Upper lobe of left lung (tissue), 6 donors: Measurements from ENCODE around the gene GPR162. TPM values are rescaled to one million over a fixed set of nuclear protein-coding genes. Genes with fewer than 3 reads are reported as not detected.
A peak's percentile ranks its signal among the peaks of the same experiment; 100 is the strongest.

Experiments used
- ATAC-seq, 2 donors: fragments of 200-7000 bp; cut with Tn5 transposase; one replicate each; pipeline ENCODE4 v1.9.1; 2022; ENCODE audit warnings: mild to moderate bottlenecking in 2 of 2, moderate library complexity in 2 of 2; ENCODE audit not compliant: low FRiP score in 2 of 2
- DNase-seq, 2 donors: peaks; one replicate each; pipeline ENCODE4 v3.0.0-alpha.2; 2019 to 2020
- H3K27ac ChIP-seq, 4 donors: fragments of 200-600 bp; sonication (generic); one replicate each; pipeline ENCODE4 v1.5.1; 2016 to 2019
- H3K27me3 ChIP-seq, 4 donors: fragments of 200-600 bp; sonication (generic); one replicate each; pipeline ENCODE4 v1.5.1; 2017 to 2019
- H3K36me3 ChIP-seq, 4 donors: fragments of 200-600 bp; sonication (generic); one replicate each; pipeline ENCODE4 v1.5.1; 2016 to 2019
- H3K4me1 ChIP-seq, 4 donors: fragments of 200-600 bp; sonication (generic); one replicate each; pipeline ENCODE4 v1.5.1; 2018 to 2019
- H3K4me3 ChIP-seq, 4 donors: fragments of 200-600 bp; sonication (generic); one replicate each; pipeline ENCODE4 v1.5.1; 2017 to 2019; ENCODE audit warnings: mild to moderate bottlenecking in 2 of 4, moderate library complexity in 1 of 4
- H3K9me3 ChIP-seq, 4 donors: fragments of 200-600 bp; sonication (generic); one replicate each; pipeline ENCODE4 v1.5.1; 2018 to 2019
- EP300 ChIP-seq, 4 donors: sonication (generic); formaldehyde crosslinking; IDR thresholded peaks; one replicate each; pipeline ENCODE4 v1.5.1; 2017; ENCODE audit warnings: antibody characterized with exemption in 4 of 4, control low read depth in 2 of 4
- POLR2A ChIP-seq, 4 donors: fragments of 450-650 bp; IDR thresholded peaks; one replicate each; pipeline ENCODE4 v1.5.1; 2016 to 2017; ENCODE audit warnings: antibody characterized with exemption in 4 of 4, mild to moderate bottlenecking in 2 of 4
- POLR2AphosphoS5 ChIP-seq, 2 donors: sonication (generic); formaldehyde crosslinking; IDR thresholded peaks; one replicate each; pipeline ENCODE4 v1.5.1; 2017; ENCODE audit warnings: antibody characterized with exemption in 2 of 2
- WGBS, 2 donors: methylation state at CpG; one replicate each; pipeline ENCODE4 v1.1.5; 2017 to 2018; 5-methylcytosine and 5-hydroxymethylcytosine counted together
- total RNA-seq, 6 donors: library from RNA; depleted of rRNA in 4 of 6; stranded (reverse); fragments of >200 nt in 4 of 6; gene quantifications; one replicate each; pipeline versions ENCODE4 v1.1.0 to v1.2.1, GENCODE V29; 2016 to 2021
- TF ChIP-seq, protein P1 (sequence below), 6 experiments: fragments of 450-650 bp in 4 of 6; fragments of 200-600 bp in 2 of 6; sonication (generic) in 2 of 6; IDR thresholded peaks; one replicate each; pipeline ENCODE4 v1.5.1; 2016 to 2019; ENCODE audit warnings: antibody characterized with exemption in 6 of 6
- donor health status: DM: no; HTN: no; CAD: no; lungs with moderate emphysema.
- donor health status: DM: no; HTN: yes; CAD: no; lungs with severe emphysema.

GPR162 gene
- total RNA-seq, 6 donors from 2014 or later, result 8.1 to 47.1 (median 16.5) TPM

DNA sequence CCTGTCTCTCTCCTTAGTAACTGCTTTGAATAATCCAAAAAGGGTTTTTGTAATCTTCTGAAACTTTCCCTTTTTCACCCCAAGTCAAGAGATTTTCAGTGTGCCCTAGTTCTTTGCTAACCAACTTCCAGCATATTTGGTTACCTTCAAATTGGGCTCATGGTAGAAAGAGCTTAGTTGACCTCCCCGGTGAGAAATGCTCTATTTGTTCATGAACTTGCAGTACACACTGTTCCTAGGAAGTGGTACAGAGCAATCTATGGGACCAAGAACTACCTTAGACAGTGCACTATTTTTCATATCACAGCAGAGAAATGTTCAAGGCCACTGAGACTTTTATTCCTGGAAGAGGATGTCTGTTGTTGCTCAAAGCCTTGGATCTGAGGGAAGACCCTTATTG, 32.0 kb downstream of the GPR162 start:
- no peak overlapping the region for H3K4me3 ChIP-seq
- ATAC-seq (no peak), DNase-seq (no peak)
- no peak for TF ChIP-seq EP300 (IDR thresholded peaks at IDR 0.05)
- no peak for TF ChIP-seq POLR2A (IDR thresholded peaks at IDR 0.05)
- TF ChIP-seq, protein P1, sequence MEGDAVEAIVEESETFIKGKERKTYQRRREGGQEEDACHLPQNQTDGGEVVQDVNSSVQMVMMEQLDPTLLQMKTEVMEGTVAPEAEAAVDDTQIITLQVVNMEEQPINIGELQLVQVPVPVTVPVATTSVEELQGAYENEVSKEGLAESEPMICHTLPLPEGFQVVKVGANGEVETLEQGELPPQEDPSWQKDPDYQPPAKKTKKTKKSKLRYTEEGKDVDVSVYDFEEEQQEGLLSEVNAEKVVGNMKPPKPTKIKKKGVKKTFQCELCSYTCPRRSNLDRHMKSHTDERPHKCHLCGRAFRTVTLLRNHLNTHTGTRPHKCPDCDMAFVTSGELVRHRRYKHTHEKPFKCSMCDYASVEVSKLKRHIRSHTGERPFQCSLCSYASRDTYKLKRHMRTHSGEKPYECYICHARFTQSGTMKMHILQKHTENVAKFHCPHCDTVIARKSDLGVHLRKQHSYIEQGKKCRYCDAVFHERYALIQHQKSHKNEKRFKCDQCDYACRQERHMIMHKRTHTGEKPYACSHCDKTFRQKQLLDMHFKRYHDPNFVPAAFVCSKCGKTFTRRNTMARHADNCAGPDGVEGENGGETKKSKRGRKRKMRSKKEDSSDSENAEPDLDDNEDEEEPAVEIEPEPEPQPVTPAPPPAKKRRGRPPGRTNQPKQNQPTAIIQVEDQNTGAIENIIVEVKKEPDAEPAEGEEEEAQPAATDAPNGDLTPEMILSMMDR (IDR thresholded peaks at IDR 0.05), result no peak
- no peak for TF ChIP-seq POLR2AphosphoS5 (IDR thresholded peaks at IDR 0.05)
- H3K27me3 ChIP-seq, result no peaks in the 10 kb centered on the region
- peaks cover 13 to 23% (median 16%) of the 10 kb centered on the region in 4 donors for H3K4me1 ChIP-seq
- peaks cover 16 to 37% (median 31%) of the 10 kb centered on the region in 4 donors for H3K36me3 ChIP-seq
- no peaks in the 10 kb centered on the region for H3K9me3 ChIP-seq
- 61 to 67% methylated on average over 1 of the region's 1 CpG for WGBS, 2 donors
- peak overlapping the region in 2 of 4 donors; percentile 91 to 94 for H3K27ac ChIP-seq

DNA sequence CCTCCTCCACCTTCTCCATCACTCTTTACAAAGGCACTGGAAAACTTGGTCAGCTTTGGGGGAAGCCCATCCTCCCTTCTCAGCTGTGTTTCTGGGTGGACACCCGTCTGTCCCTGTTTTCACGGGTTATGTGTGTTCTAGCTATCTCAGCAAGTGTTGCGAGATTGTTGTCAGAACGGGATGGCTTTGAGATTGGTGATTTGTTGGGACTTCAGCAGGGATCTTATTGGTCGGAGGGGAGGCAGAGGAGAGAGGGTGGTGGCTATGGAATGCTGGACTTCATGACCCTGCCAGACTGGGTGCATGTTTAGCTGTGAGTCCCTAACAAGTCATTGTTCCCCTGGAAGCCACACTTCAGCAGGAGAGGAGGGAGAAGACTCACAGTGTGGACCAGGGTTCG, 32.4 kb downstream of the GPR162 start:
- H3K9me3 ChIP-seq, result no peaks in the 10 kb centered on the region
- DNase-seq (no peak), ATAC-seq (no peak)
- H3K4me1 ChIP-seq, result peaks cover 13 to 23% (median 16%) of the 10 kb centered on the region in 4 donors
- H3K36me3 ChIP-seq, result peaks cover 20 to 41% (median 35%) of the 10 kb centered on the region in 4 donors
- 78 to 84% methylated on average over 6 of the region's 6 CpGs for WGBS, 2 donors
- no peak for TF ChIP-seq POLR2AphosphoS5 (IDR thresholded peaks at IDR 0.05)
- TF ChIP-seq POLR2A (IDR thresholded peaks at IDR 0.05), result no peak
- TF ChIP-seq, protein P1 (IDR thresholded peaks at IDR 0.05), result no peak
- TF ChIP-seq EP300 (IDR thresholded peaks at IDR 0.05), result no peak
- H3K27me3 ChIP-seq, result no peaks in the 10 kb centered on the region
- no peak overlapping the region for H3K4me3 ChIP-seq
- no peak overlapping the region for H3K27ac ChIP-seq

DNA sequence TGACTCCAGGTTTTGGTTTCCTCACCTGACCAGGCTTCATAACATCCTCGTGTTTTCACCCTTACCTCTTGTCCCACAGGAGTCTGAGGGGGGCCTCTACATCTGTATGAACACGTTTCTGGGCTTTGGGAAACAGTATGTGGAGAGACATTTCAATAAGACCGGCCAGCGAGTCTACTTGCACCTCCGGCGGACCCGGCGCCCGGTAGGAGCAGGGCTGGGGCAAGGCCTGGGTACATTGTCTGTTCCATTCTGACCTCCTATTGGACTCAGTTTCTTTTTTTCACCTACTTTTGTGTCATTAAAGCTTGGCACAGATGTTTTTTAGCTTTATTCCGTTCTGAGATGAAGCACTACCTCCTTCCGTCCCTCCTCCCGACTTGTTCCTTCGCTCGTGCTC, 33.7 kb downstream of the GPR162 start:
- Histone ChIP-seq H3K4me1 (peaks cover 13 to 21% (median 16%) of the 10 kb centered on the region in 4 donors), H3K4me3 (no peak overlapping the region), H3K36me3 (peaks cover 22 to 54% (median 48%) of the 10 kb centered on the region in 4 donors), H3K27me3 (no peaks in the 10 kb centered on the region), H3K9me3 (no peaks in the 10 kb centered on the region), H3K27ac (no peak overlapping the region)
- ATAC-seq (no peak), DNase-seq (peak in 1 of 2 donors; percentile 63)
- no peak for TF ChIP-seq POLR2AphosphoS5 (IDR thresholded peaks at IDR 0.05)
- TF ChIP-seq, protein P1 (IDR thresholded peaks at IDR 0.05), result no peak
- no peak for TF ChIP-seq POLR2A (IDR thresholded peaks at IDR 0.05)
- TF ChIP-seq EP300 (IDR thresholded peaks at IDR 0.05), result no peak
- WGBS, 2 donors, result 91 to 95% methylated on average over 14 of the region's 14 CpGs

DNA sequence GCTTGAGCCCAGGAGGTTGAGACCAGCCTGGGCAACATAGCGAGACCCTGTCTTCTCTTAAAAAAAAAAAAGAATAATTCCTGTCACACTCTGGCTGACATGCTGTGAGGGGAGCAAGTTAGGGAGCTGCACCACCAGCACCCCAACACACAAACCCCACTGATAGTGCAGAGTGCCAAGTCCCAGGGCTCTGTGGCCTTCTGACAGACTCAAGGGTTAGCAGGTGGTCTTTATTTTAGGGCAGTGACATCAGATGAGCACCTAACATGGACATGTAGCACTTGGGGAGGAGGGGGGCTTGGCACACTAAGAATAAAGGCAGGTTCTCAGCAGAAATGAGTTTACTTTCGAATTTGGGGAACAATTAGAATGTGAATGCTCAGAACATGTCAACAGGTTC, 37.2 kb downstream of the GPR162 start:
- WGBS, 2 donors, result 89 to 90% methylated on average over 2 of the region's 2 CpGs
- no peaks in the 10 kb centered on the region for H3K4me1 ChIP-seq
- peaks cover 45 to 86% (median 78%) of the 10 kb centered on the region in 4 donors for H3K36me3 ChIP-seq
- ATAC-seq (no peak), DNase-seq (no peak)
- H3K9me3 ChIP-seq, result no peaks in the 10 kb centered on the region
- H3K4me3 ChIP-seq, result no peak overlapping the region
- H3K27ac ChIP-seq, result no peak overlapping the region
- no peaks in the 10 kb centered on the region for H3K27me3 ChIP-seq
- TF ChIP-seq EP300 (IDR thresholded peaks at IDR 0.05), result no peak
- TF ChIP-seq POLR2A (IDR thresholded peaks at IDR 0.05), result no peak
- TF ChIP-seq POLR2AphosphoS5 (IDR thresholded peaks at IDR 0.05), result no peak
- TF ChIP-seq, protein P1 (IDR thresholded peaks at IDR 0.05), result no peak

DNA sequence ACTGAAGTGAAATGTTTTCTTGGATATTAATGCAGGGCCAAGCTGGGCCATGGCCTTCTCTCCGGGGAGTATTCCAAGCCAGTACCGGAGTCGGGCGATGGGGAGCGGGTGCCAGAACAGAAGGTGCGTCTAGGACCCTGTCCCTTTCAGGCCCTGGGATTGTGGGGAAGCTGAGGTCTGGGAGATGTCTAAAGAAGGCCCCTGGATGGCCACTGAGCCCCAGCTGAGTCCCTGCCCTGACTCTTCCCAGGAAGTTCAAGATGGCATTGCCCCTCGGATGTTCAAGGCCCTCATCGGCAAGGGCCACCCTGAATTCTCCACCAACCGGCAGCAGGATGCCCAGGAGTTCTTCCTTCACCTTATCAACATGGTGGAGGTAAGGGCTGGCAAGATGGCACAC, 38.5 kb downstream of the GPR162 start:
- H3K27ac ChIP-seq, result no peak overlapping the region
- ATAC-seq (no peak), DNase-seq (no peak)
- 92 to 93% methylated on average over 9 of the region's 9 CpGs for WGBS, 2 donors
- peaks cover 45 to 98% (median 89%) of the 10 kb centered on the region in 4 donors for H3K36me3 ChIP-seq
- TF ChIP-seq POLR2AphosphoS5 (IDR thresholded peaks at IDR 0.05) (no peak), EP300 (IDR thresholded peaks at IDR 0.05) (no peak), POLR2A (IDR thresholded peaks at IDR 0.05) (no peak)
- TF ChIP-seq, protein P1 (IDR thresholded peaks at IDR 0.05), result no peak
- H3K4me1 ChIP-seq, result no peaks in the 10 kb centered on the region
- no peaks in the 10 kb centered on the region for H3K27me3 ChIP-seq
- no peak overlapping the region for H3K4me3 ChIP-seq
- no peaks in the 10 kb centered on the region for H3K9me3 ChIP-seq
